GM18520 (cell line): ENCODE measurements around the gene VAMP7.
"Not testable (repeated sequence)": the region's sequence is repeated elsewhere in the genome, so short reads cannot be mapped to it uniquely, and the experiment has no call there.

Source experiments
- ATAC-seq: cut with Tn5 transposase; IDR thresholded peaks from one replicate; pipeline ENCODE4 v1.9.1; 2021; ENCODE audit not compliant: unreplicated experiment

VAMP7 gene

DNA sequence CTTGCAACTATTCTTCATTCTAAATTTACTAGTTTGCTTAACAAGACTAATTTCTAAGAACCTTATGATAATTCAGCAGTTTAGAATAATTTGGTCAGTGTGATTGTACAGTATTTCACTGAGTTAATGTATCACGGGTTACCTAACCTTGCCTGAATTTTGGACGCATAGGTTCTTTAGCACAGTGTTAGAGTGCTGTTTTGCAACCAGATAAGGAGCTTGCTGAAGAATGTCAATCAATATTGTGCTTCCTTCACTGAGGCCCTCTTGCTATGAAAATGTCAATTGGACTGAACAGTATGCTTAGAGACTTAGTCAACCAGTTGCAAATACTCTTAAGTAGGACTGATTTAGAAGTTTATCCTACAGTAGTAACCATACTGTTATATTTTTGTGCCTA lies 19.6 kb downstream of the VAMP7 start:
- no peak for ATAC-seq

DNA sequence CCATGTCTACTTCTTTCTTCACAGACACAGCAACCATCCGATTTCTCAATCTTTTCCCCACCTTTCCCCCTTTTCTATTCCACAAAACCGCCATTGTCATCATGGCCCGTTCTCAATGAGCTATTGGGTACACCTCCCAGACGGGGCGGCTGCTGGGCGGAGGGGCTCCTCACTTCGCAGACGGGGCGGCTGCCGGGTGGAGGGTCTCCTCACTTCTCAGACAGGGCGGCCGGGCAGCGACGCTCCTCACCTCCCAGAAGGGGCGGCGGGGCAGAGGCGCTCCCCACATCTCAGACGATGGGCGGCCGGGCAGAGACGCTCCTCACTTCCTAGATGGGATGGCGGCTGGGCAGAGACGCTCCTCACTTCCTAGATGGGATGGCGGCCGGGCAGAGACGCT lies 26.5 kb downstream of the VAMP7 start:
- not testable (repeated sequence) for ATAC-seq

DNA sequence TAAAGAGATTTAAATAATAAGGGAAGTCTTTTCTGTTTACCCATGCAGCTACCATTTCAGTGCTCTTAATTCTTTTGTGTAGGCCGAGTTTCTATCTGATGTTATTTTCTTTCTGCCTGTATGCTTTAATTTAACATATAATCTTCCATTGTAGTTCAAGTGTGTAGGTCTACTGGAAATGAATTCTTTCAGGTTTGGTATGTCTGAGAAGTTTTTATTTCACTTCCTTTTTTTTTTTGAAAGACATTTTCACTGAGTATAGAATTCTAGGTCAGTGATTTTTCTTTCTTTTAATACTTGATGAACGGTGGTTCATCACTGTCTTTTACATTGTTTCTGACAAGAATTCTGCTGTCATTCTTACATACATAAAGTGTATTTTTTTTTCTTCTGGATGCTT lies 42.1 kb downstream of the VAMP7 start:
- no peak for ATAC-seq

DNA sequence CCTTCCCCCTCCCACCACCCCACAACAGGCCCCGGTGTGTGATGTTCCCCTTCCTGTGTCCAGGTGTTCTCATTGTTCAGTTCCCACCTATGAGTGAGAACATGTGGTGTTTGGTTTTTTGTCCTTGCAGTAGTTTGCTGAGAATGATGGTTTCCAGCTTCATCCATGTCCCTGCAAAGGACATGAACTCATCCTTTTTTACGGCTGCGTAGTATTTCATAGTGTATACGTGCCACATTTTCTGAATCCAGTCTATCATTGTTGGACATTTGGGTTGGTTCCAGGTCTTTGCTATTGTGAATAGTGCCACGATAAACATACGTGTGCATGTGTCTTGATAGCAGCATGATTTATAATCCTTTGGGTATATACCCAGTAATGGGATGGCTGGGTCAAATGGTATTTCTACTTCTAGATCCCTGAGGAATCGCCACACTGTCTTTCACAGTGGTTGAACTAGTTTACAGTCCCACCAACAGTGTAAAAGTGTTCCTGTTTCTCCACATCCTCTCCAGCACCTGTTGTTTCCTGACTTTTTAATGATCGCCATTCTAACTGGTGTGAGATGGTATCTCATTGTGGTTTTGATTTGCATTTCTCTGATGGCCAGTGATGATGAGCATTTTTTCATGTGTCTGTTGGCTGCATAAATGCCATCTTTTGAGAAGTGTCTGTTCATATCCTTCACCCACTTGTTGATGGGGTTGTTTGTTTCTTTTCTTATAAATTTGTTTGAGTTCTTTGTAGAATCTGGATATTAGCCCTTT lies 49.9 kb downstream of the VAMP7 start:
- not testable (repeated sequence) for ATAC-seq

DNA sequence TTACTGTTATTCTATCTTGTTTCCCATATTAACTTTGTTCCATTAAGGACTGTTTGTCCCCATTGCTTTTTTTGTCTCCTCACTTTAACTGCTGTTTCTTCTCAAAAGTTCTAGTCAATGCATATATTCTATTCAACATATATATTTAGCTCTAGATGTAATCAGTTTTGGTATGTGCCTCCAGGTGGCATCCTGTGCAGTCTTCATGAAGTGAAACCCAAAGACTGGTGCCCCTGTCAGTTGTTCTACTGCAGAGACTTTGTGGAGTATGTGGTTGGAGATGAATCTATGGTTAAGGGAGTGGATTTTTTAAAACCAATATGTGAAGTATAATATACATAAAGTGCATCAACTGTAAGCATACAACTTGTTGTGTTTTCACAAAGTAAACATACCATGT lies 57.0 kb downstream of the VAMP7 start:
- ATAC-seq = no peak

DNA sequence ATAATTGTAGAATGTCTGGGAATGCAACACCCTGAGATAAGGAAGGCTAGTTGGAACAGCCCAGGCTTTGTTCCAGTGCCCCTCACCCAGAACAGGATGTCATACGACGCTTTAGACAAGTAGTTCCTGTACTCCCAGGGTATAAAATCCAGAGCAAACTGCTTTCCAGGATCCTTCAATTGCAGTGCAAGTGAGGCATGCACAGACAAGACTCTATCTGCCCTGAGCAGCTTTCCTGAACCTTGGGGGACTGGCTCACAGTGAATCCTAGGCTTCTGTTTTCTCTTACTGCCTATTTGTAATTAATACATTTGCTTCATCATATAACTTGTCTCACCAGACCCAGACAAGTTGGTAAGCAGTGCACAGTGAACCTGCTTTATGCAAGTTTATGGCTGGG lies 68.0 kb downstream of the VAMP7 start:
- no peak for ATAC-seq

DNA sequence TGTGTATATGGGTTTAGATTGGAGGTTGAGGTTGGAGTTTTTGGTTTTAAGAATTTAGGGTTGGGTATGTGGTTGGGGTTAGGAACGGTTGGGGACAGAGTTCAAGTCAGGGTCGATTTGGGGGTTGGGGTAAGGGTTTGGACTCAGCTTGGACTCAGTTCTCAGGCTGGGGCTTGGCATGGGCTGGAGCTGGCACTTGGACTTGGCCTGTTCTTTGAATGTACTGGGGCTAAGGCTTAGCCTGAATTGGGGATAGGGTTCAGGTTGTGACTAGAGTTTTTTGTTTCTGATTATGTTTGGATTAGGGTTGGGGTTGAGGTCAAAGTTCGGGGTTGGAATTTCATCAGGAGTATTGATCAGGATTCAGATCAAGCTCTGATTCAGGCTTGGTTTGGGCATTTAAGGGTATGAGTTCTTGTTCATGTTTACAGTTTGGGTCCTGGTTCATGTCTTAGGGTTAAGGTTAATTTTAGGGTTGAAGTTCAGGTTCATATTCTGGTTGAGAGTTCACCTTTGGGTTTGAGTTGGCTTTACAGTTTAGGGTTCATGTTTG lies 70.2 kb downstream of the VAMP7 start:
- no peak for ATAC-seq

DNA sequence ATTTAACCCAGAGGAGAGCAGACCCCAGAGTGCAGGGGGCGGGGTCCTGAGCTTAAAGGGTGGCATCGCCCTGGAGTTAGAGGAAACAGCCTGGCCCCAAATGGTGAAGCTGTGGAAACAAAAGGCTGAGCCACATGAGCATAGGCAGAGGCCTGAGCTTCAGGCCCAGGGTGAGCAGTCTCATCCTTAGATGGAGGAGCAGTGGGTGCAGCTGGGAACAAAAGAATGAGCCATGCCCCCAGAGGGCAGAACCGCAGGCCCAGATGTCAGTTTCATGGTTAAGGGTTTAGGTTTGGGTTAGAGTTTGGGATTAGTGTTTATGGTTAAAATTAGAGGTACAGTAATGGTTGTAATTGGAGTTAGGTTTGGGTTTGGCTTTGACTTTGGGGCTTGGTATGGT lies 71.9 kb downstream of the VAMP7 start:
- ATAC-seq = no peak

DNA sequence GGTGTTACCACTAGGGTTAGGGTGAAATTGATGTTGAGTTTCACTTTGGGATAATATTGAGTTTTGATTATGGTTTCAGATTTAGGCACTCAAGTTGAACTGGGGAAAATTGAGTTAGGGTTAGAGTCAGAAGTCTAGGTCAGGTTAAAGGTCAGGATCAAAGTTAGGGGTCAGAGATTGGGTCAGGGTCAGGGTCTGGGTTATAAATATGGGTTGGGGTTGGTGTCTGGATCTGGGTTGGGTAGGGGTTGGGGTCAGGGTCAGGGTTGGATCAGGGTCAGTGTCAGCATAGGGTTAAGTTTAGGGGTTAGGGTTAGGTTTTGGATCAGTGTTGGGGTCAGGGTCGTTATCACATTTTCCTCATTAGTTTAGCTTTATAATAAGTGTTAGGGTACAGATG lies 73.6 kb downstream of the VAMP7 start:
- ATAC-seq = no peak

DNA sequence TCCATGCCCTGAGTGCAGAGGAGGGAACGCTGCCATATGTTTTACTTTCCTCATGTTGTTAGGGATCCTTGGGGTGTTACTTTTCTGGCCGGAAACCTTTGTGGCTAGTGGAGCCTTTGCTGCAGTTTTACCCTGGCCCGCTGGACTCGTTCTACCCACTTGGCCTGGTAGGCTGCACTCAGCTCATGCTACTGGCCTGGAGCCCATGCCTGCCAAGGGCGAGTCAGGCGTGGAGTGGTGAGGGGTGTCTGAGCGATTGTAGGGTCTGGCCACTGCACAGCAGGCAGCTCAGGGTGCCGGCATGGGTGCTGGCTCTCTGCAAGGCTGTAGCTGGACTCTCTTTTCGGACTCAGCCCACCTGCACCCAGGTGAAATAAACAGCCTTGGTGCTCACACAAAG lies 75.0 kb downstream of the VAMP7 start:
- no peak for ATAC-seq

DNA sequence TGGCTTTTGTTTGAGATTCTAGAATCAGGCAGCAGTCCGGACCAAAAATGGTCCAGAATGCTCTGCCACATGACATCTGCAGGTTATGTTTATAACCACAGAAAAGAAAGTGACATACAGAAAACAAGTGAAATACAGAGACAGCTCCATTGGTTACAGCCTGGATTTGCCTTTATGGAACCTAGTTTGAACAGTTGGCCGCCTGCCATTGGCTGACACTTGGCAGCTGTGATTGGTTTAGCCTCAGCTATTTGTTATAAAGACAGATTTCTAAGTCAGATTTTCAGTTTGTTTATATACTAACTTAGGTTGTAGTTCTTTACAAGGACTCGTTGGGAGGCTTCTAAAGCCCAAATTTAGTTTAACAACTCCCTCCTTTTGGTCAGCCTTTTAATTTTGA lies 75.5 kb downstream of the VAMP7 start:
- ATAC-seq = no peak

DNA sequence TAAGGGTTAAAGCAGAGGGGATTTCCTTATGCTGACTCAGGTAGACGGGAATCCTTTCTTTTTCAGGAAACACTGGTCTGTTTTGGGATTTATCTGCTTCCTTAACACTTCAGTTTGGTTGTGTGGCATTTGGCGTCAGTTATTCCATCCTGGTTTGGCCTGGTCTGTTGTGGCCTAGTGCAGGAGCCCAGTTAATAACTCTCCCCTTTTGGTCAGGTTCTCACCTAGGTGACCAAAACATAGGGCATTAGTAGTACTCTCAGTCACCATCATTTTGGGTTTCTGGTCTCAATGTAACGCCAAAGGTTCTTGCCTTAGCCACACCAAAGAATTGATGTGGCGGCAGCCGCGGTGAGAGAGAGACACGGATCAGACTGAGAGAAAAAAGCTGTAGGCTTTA lies 76.7 kb downstream of the VAMP7 start:
- no peak for ATAC-seq

DNA sequence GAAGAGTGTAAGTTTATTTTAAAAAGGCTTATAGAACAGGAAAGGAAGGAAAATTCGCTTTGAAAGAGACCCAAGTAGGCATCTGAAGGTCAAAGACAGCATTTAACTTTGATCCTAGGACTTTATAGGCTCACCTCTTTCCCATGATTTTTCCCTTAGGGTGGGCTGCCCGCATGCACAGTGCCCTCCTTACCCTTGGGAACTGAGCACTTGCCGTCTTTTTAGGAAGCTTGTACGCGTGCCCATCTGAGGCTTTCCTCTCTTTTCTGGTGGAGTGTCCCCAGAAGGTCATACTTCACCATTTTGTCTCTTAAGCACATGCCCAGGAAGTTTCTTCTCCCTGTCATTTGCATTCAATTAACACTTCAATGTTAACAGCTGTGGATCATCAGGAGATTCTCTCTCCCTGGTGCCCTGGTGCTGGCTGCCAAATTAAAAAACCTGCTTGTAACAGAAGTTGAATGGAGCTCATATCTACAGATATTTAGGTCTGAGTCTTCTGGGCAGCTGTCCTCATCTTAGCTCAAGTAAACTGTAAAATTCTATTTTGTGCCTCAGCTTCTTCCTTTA lies 78.0 kb downstream of the VAMP7 start:
- no peak for ATAC-seq

DNA sequence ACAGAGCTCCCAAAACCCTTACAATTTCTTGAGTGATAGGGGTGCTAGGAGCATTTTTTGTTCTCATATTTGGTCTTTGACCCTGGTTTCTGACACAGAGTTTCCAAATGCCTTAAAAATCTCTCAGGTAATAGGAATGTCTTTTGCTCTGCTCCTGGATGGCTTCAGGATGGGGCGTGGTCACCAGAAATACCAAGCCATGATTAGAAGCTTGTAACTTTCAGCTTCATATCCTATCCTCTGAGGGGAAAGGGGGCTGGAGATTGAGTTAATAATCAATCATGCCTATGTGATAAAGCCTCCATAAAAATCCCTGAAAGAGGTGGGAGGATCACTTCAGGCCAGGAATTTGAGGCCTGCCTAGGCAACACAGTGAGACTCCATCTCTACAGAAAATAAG lies 81.8 kb downstream of the VAMP7 start:
- no peak for ATAC-seq

DNA sequence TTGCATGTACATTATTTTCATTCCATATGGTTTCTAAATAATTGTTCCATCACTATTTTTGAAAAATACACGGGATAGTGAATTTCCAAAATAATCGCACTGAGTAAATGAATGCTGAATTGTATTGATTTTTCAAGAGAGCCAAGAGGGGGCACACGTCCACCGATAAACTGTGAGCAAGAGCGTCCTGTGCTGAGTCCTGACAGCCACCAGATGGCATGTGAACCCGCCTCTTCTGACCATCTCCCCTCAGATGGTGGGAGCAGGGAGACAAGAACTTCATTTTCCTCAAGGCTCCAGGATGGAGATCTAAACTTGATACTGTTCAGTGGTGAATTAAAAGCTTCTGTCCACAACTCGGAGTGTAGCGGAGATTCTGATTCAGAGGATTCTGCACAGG lies 85.7 kb downstream of the VAMP7 start:
- no peak for ATAC-seq

DNA sequence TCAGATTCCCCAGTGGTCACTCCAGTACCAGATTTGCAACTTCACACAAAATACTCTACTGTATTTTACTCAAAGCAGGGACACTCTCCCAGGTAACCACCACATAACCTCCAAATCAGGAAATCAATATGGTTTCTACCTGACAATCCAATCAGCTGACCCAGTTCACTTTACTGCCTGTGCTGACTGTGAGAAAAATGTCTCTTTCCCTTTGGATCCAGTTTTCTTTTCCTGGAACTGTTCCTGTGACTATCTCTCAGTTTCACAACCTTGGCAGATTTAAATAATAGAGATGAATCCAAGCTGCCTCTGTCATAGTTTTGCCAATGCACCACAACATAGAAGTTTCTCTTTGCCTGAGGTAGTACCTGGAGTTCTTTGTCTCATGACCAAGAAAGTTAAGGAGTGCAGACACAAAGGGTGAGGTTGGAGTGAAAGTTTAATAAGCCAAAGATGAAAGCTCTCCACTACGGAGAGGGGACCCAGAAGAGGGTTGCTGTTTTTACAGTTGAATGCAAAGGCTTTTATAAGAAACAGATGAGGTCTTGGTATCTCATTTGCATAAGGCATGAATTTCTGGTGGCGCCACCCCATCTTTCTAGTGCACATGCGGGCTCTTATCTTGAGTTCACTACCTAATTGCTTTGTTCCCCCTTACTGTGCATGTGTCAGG lies 86.6 kb downstream of the VAMP7 start:
- ATAC-seq = no peak

DNA sequence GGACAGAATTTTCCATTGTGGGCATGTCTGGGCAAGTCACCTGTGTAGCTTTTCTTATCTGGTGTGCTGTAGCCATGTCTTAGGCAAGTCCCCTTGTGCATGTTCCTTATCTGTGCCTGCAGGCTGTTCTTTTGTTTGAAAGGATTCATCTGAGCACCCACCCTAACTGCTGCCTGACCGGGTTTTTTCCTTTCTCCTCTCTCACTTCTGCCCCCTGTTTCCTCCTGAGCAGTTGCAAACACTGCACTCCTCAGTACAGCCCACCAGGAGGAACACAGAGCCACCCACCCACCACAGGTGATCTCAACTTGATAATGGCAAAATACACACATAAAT lies 87.1 kb downstream of the VAMP7 start:
- ATAC-seq = no peak

DNA sequence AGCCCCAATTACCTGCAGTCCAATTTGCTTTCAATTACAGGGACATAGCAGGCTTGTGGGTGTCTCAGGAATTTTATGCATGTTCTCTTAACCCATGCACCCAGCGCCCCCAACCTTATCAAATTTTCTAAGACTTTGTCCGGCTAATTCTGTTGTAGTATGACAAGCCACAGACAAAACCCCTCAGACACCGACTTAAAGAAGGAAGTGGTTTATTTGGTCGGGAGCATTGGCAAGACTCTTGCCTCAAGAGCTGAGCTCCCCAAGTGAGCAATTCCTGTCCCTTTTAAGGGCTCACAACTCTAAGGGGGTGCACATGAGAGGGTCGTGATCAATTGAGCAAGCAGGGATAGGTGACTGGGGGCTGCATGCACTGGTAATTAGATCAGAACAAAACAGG lies 87.6 kb downstream of the VAMP7 start:
- ATAC-seq = no peak

DNA sequence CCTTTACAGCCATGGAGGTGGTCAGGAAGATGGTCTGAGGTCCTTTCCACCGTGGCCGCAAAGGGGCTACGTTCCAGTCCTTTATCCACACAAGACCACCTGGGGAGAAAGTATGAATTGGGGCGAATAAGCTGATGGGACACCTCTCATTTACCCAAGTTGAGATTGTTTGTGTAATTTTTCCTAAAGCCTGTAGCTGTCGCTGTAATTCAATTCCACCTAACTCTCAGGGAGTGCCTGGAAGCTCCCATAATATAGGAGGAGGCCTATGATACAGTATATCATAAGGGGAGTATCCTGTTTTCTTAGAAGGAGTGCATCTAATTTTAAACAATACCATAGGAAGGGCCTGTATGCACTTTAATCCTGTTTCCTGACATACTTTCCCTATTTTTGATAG lies 90.5 kb downstream of the VAMP7 start:
- ATAC-seq = not testable (repeated sequence)

DNA sequence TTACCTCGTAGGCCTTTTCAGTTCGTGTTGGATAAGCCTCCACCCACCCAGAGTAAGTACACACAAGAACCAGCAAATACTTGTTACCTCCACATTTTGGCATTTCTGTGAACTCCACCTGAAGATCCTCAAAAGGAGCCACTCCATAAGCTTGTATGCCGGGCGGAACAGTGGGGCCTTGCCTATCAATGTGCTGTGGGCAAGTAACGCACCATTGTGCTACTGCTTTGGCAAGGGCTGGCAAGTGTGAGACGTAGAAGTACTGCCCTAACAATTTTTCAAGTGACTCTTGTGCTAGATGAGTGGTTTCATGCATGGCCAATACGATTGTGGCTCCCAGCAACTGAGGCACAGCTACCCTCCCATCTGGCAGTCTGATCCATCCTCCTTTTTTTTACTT lies 91.1 kb downstream of the VAMP7 start:
- ATAC-seq = not testable (repeated sequence)

DNA sequence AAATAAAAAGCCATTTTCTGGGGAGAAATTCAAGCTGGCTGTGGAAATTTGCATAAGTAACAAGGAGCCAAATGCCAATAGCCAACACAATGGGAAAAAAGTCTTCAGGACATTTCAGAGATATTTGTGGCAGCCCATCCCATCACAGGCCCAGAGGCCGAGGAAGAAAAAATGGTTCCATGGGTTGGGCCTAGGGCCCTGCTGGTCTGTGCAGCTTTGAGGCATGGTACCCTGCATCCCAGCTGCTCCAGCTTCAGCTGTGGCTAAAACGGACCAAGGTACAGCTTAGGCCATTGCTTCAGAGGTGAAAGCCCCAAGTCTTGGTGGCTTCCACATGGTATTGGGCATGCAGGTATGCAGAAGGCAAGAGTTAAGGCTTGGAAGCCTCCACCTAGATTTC lies 102.2 kb downstream of the VAMP7 start:
- no peak for ATAC-seq

DNA sequence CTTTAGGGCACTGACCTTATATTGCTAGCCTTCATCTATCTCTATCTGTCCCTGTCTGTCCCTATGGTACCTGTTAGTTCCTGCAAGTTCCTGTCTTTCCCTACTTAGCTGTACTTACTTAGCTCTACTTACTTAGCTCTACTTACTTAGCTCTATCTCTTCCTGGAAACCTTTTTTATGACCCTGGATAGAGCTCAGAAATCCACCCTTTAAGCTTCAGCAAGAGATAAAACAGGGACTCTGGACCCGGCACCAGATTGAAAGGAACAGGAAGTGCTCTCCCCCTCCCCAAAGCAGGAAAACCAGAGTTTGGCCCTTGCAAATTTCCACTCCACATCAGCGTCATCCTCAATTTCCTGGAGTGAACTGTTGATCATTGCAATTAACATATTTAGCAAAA lies 104.1 kb downstream of the VAMP7 start:
- no peak for ATAC-seq
